Stimulated activated CD4-positive, alpha-beta T cell treated with anti-CD3 and anti-CD28 coated beads, Interleukin-1b, Interleukin-23, amount 100 ng/mL, for 24 hours (primary cell): ENCODE data around the gene ALK.
"Not testable (repeated sequence)": the region's sequence is repeated elsewhere in the genome, so short reads cannot be mapped to it uniquely, and the experiment has no call there.

ENCODE experiments used
- DNase-seq, 4 experiments: peaks; one replicate each; pipeline ENCODE4 v3.0.0-alpha.2; 2020; ENCODE audit warnings: low read depth in 4 of 4, low spot score in 1 of 4

Gene ALK

GRCh38 chr2:29761278-29761677 is 160.1 kb downstream of the ALK start:
- no peak for DNase-seq

DNA sequence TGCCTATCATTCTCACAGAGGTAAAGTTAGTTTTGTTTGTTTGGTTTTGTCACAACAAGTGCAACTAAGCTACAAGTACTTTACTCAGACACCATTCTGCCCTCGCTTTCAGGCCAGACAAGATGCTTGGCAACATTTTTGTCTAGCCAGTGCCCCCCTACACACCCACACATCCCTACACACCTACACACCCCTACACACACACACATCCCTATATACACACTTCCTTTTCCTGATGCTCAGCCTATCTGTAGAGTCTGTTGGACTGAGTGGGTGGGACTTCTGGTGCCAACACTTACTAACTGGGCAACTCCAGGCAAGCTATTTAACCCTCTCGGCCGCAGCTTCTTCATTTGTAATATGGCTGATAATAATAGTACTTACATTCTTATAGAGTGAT is 161.4 kb downstream of the ALK start:
- DNase-seq = no peak

- no peak for DNase-seq
Observed at GRCh38 chr2:29759360-29759759, 162.0 kb downstream of the ALK start.

DNA sequence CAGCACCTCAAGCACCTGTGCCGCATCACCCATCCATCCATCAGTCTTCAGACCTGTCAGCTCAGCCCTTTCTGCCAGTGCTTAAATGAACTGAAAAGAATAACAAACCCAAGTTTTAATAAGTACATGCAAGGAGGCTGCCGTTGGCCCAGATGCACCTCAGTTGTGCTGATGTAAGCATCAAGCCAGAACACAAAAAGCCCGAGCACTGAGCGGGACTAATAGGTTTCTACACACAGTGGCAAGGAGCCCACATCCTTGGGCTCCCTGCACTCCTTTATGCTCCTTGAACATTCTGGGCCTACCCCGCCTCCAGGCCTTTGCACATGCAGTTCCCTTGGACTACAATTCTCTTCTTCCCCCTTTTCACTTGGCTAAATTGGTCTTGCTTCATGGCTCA is 165.6 kb downstream of the ALK start:
- DNase-seq = no peak

- DNase-seq = no peak
Observed at GRCh38 chr2:29755233-29755632, 166.2 kb downstream of the ALK start.

DNA sequence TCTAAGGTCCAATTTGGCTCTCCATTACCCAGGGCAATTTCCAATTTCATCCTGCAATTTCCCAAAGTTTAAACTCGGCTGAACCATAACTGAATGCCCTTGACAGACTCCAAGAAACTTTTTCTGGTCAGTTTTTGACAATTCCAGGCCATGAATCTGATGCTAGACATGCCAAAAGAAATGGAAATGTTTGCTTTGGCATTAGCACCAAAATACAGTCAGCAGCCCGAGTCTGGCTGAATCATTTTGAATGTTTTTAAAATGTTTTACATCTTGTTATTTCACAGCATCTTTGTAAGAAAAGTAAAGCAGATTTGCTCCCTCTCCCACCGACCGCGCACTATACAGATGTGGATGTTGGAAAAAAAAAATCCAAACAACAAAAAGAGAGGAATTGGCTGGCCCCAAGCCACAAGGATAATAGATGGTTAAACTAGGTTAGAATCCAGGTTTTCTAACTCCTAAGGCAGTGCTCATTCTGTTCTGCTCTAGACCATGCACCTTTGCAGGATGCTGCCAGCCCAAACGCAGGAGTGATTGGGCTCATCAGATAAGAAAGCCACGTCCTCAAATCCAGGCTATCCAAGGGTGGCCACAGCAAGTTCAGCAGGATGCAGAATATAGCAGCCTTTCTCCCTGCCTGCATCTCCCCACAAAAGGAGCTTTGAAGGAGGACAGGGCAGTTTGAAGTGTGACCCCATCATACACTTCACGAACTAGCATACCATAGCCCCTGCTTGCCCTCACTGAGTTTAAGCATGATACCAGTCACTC is 167.5 kb downstream of the ALK start:
- no peak for DNase-seq

GRCh38 chr2:29751390-29751789 is 170.0 kb downstream of the ALK start:
- DNase-seq = no peak

GRCh38 chr2:29750463-29750862 is 170.9 kb downstream of the ALK start:
- DNase-seq = not testable (repeated sequence)

- DNase-seq = no peak
Observed at GRCh38 chr2:29749843-29750242, 171.5 kb downstream of the ALK start.

- no peak for DNase-seq
Observed at GRCh38 chr2:29749041-29749440, 172.3 kb downstream of the ALK start.

DNA sequence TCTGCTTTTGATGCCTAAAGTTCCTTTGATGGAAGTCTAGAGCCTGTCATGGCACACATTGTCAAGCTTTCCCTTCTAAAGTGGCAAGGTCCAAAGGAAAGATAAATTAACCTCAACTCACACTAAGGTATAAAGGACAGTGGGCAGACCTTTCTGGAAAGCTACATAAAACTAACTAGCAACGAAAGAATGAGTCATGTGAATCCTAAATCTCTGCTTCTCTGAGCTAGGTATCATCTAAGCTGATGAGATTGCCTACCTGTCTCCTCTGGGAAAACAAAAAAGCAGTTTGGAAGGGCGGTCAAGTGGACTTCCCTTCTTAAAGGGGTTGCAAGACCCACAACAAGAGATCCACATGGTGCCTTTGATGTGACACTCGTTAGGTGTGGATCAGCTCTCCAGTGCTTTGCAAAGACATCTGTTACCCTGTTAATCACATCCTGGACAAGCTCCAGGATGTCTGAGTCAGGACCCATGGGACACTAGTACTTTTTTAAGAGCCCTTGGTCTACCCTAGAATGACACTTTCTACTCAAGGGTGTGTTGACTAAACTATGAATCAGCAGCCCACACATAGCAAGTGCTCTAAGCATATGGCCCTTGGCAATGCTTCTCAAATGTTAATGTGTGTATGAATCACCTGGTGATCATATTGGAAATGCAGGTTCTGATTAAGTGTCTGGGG is 173.5 kb downstream of the ALK start:
- DNase-seq = no peak

- DNase-seq = no peak
Observed at GRCh38 chr2:29744976-29745375, 176.4 kb downstream of the ALK start.

DNA sequence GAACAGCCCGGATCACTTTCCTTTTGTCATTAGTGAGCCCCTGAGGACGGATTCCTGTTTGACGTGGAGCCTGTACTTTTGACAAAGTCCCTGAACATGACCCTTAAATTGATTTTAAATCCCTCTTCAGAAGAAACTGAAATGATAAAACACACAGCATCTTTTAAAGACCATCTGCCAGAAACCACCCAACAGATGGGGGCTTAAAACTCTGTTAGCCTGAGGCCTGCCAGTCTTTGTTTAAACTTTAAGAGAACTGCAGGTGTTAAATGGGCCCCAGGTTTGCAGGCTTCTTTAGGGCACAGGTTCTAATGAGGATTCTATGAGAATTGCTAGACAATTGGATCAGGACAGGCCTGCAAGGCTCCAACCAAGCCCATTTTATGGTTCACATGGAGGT is 177.9 kb downstream of the ALK start:
- DNase-seq = no peak

DNA sequence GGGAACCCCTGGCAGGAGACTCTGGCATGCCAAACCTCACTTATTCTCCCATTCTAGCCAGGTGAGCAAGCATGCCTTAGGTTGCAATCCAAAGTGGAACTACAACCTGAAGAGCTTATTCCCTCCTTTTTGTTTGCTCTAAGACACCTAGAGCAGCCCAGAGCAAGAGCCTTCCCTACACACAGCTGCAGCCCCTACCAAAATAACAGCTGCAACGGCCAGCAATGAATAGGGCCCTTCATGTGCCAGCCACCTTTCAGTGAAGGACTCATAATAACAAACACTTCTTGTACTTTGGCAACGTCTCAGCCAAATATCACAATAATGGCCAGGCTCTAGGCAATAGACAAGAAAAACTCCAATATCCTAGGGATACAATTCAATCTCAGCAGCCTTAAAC is 178.7 kb downstream of the ALK start:
- no peak for DNase-seq

- no peak for DNase-seq
Observed at GRCh38 chr2:29741132-29741531, 180.3 kb downstream of the ALK start.

DNA sequence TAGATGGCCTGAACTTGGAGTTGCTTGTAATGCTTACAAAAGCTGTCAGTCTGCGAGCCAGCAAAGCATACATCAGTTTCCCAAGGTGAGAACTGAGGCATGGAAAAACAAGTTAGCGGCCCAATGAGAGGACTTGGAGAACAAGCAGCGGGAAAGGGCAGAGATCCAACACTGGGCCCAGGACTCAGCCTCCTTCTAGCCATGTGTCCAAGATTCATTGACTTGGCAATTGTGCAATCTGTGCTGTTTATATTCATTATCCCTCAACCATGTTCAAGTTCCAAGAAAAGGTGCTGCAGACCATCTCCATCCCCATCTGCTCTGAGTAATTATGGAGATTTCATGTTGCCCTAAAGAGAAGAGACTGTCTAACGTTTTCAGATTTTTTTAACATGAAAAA is 187.4 kb downstream of the ALK start:
- DNase-seq = no peak

GRCh38 chr2:29733213-29733612 is 188.2 kb downstream of the ALK start:
- DNase-seq = no peak

DNA sequence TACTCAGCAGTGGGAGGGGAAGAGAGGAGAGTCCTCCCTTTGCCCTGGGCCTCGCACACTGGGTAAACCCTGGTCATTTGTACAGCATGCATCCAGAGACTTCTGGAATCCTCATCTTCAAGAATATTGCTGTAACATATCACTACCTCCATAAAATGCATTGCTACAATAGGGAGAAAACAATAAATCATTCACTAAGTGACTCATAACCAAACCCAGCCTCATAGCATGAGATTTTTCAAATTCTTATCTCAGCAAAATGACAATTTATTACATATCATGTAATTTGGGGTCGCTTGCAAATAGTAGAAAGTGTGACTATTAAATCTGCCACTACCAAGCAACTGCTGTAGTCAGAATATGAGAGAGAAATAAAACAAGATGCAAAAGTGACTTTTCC is 189.4 kb downstream of the ALK start:
- DNase-seq = no peak

DNA sequence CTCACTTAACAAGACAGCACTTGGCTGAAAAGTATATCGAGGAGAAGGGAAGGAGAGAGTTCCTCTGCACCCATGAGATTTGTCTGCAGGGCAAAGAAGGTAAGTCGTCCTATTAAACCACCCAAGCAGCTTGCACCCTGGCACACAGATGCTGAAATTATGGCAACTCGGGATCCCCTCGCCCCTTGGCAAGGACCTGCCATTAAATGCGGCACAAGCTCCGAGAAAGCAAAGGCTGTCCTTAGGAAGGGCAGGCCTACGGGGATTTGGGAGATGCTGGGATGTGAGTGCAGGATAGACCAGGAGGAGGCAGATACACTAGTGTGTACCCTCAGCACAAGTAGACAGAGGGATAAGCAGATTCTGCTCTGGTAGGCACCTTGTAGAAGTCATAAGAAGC is 191.5 kb downstream of the ALK start:
- DNase-seq = no peak

DNA sequence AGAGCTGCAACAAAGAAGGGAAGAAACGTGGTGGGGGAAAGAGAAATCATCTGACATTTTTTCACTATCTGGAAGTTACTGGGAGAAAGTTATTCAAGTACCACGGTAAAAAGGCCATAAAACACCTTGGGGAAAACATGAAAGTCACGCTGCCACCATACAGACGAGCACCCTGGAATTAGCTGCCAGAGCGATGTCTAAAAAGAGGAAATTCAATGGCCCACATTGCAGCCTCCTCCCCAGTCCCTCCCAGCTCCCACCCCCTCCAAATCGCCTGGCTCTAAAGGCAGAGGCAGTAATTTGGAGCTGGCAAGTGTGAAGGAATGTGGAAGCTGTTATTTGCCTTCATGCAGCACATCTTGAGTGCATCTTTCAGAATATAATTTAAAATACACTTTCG is 192.0 kb downstream of the ALK start:
- DNase-seq = no peak

GRCh38 chr2:29726976-29727375 is 194.4 kb downstream of the ALK start:
- DNase-seq = no peak

GRCh38 chr2:29725610-29726009 is 195.8 kb downstream of the ALK start:
- no peak for DNase-seq

- DNase-seq = no peak
Observed at GRCh38 chr2:29724282-29724681, 197.1 kb downstream of the ALK start.
